ENCODE results near the gene SPDYA. TPM values are rescaled to one million over a fixed set of nuclear protein-coding genes. Genes with fewer than 3 reads are reported as not detected.
A peak's percentile ranks its signal among the peaks of the same experiment; 100 is the strongest.

Gene SPDYA
- total and polyA plus RNA-seq, 2 of the 13 experiments (the other 11 are each of a cell fraction or from before 2014, with no cell fraction given): 0.32 to 0.75 TPM

DNA sequence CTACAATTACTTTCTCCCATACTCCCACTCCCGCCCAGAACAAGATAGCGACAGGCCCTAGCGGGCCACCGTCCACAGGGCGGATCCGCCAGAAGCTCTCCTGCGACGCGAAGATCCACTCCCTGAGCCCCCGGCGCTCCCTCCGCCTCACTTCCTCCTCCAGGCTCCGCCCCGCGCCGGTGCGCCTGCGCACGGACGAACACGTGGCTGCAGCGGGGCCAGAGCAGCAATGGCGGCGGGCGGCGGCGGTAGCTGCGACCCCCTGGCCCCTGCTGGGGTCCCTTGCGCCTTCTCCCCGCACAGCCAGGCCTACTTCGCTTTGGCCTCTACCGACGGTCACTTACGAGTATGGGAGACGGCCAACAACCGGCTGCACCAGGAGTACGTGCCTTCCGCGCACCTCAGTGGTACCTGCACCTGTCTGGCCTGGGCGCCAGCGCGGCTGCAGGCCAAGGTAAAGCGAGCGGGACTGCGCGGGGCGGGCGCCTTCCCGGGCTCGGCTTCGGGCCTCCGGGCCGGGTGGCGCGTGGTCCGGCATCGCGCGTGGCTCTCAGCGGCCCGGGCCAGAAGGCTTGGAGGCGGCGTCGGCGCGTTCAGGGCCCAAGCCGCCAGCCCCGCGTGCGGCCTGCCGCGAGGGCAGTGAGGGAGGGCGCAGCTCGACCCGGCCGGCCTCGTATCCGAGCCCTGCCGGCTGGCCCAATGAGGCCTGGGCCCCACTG lies 84.0 kb downstream of the SPDYA start, which contains the start of gene WDR43 (continued):
- peak; percentile 43; the same call in 1 of the 2 replicates for TF ChIP-seq HNF4G (IDR thresholded peaks at IDR 0.05; ENCODE audit: borderline replicate concordance, low read depth, low read length)
- TF ChIP-seq HNF4G (CRISPR knock-in tag; IDR thresholded peaks at IDR 0.05; ENCODE audit: borderline replicate concordance, low read depth): 0 out of 2 replicates have a peak, but pooled peaks have one; percentile 38
- TF ChIP-seq ETV5 (CRISPR knock-in tag; IDR thresholded peaks at IDR 0.05; ENCODE audit: borderline replicate concordance): peak; percentile 83
- TF ChIP-seq ZNF335 (CRISPR knock-in tag; IDR thresholded peaks at IDR 0.05): no peak
- TF ChIP-seq, protein P1, sequence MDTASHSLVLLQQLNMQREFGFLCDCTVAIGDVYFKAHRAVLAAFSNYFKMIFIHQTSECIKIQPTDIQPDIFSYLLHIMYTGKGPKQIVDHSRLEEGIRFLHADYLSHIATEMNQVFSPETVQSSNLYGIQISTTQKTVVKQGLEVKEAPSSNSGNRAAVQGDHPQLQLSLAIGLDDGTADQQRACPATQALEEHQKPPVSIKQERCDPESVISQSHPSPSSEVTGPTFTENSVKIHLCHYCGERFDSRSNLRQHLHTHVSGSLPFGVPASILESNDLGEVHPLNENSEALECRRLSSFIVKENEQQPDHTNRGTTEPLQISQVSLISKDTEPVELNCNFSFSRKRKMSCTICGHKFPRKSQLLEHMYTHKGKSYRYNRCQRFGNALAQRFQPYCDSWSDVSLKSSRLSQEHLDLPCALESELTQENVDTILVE (CRISPR knock-in tag; IDR thresholded peaks at IDR 0.05): peak; percentile 63; the same call in 1 of the 2 replicates
- no peak for TF ChIP-seq CAMTA2 (CRISPR knock-in tag; IDR thresholded peaks at IDR 0.05; ENCODE audit: borderline replicate concordance)
- TF ChIP-seq, protein P2, sequence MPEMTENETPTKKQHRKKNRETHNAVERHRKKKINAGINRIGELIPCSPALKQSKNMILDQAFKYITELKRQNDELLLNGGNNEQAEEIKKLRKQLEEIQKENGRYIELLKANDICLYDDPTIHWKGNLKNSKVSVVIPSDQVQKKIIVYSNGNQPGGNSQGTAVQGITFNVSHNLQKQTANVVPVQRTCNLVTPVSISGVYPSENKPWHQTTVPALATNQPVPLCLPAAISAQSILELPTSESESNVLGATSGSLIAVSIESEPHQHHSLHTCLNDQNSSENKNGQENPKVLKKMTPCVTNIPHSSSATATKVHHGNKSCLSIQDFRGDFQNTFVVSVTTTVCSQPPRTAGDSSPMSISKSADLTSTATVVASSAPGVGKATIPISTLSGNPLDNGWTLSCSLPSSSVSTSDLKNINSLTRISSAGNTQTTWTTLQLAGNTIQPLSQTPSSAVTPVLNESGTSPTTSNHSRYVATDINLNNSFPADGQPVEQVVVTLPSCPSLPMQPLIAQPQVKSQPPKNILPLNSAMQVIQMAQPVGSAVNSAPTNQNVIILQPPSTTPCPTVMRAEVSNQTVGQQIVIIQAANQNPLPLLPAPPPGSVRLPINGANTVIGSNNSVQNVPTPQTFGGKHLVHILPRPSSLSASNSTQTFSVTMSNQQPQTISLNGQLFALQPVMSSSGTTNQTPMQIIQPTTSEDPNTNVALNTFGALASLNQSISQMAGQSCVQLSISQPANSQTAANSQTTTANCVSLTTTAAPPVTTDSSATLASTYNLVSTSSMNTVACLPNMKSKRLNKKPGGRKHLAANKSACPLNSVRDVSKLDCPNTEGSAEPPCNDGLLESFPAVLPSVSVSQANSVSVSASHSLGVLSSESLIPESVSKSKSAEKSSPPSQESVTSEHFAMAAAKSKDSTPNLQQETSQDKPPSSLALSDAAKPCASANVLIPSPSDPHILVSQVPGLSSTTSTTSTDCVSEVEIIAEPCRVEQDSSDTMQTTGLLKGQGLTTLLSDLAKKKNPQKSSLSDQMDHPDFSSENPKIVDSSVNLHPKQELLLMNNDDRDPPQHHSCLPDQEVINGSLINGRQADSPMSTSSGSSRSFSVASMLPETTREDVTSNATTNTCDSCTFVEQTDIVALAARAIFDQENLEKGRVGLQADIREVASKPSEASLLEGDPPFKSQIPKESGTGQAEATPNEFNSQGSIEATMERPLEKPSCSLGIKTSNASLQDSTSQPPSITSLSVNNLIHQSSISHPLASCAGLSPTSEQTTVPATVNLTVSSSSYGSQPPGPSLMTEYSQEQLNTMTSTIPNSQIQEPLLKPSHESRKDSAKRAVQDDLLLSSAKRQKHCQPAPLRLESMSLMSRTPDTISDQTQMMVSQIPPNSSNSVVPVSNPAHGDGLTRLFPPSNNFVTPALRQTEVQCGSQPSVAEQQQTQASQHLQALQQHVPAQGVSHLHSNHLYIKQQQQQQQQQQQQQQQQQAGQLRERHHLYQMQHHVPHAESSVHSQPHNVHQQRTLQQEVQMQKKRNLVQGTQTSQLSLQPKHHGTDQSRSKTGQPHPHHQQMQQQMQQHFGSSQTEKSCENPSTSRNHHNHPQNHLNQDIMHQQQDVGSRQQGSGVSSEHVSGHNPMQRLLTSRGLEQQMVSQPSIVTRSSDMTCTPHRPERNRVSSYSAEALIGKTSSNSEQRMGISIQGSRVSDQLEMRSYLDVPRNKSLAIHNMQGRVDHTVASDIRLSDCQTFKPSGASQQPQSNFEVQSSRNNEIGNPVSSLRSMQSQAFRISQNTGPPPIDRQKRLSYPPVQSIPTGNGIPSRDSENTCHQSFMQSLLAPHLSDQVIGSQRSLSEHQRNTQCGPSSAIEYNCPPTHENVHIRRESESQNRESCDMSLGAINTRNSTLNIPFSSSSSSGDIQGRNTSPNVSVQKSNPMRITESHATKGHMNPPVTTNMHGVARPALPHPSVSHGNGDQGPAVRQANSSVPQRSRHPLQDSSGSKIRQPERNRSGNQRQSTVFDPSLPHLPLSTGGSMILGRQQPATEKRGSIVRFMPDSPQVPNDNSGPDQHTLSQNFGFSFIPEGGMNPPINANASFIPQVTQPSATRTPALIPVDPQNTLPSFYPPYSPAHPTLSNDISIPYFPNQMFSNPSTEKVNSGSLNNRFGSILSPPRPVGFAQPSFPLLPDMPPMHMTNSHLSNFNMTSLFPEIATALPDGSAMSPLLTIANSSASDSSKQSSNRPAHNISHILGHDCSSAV (CRISPR knock-in tag; IDR thresholded peaks at IDR 0.05; ENCODE audit: borderline replicate concordance): no peak
- peak; percentile 99 for TF ChIP-seq AGO2 (optimal IDR thresholded peaks at IDR 0.05; ENCODE audit: low read depth, low read length)
- TF ChIP-seq ZNF788 (CRISPR knock-in tag; IDR thresholded peaks at IDR 0.05; ENCODE audit: borderline replicate concordance): peak; percentile 95
- peak; percentile 100 for TF ChIP-seq RBFOX2 (IDR thresholded peaks at IDR 0.05; ENCODE audit: low read depth, low read length)
- TF ChIP-seq ATF7-NPFF (CRISPR knock-in tag; IDR thresholded peaks at IDR 0.05; ENCODE audit: low read depth): peak; percentile 94
- TF ChIP-seq ZNF337 (CRISPR knock-in tag; IDR thresholded peaks at IDR 0.05; ENCODE audit: borderline replicate concordance, low read depth): no peak
- TF ChIP-seq ATRX (CRISPR knock-in tag; IDR thresholded peaks at IDR 0.05; ENCODE audit: borderline replicate concordance): no peak
- TF ChIP-seq RBM22 (optimal IDR thresholded peaks at IDR 0.05; ENCODE audit: low read length): no peak
- no peak; the same call in 1 of the 2 replicates for TF ChIP-seq ZNF121 (CRISPR knock-in tag; IDR thresholded peaks at IDR 0.05)
- TF ChIP-seq NFIC (IDR thresholded peaks at IDR 0.05; ENCODE audit: low read length): no peak
- peak; percentile 90 for TF ChIP-seq BRD4 (CRISPR knock-in tag; IDR thresholded peaks at IDR 0.05)
- peak; percentile 86 for TF ChIP-seq ZNF747 (CRISPR knock-in tag; IDR thresholded peaks at IDR 0.05; ENCODE audit: borderline replicate concordance)
- no peak for TF ChIP-seq CBX2 (IDR thresholded peaks at IDR 0.05; ENCODE audit: low read depth, low read length)
- TF ChIP-seq CBX2 (CRISPR knock-in tag; IDR thresholded peaks at IDR 0.05; ENCODE audit: low read depth): no peak; the same call in 1 of the 2 replicates
- peak; percentile 33 for TF ChIP-seq ZEB1 (IDR thresholded peaks at IDR 0.05; ENCODE audit: insufficient replicate concordance, low read depth)
- no peak for TF ChIP-seq GZF1 (CRISPR knock-in tag; IDR thresholded peaks at IDR 0.05)

Data from HepG2 (cell line).